ENCODE results near the gene ARNT2.

Gene ARNT2

GRCh38 chr15:80442728-80443403 lies 38.7 kb downstream of the ARNT2 start:
- Histone ChIP-seq H3K4me1 (peaks cover 0 to 12% (median 0%) of the 10 kb centered on the region in 10 experiments; a peak in 6 of 20 replicates), H3K9ac (no peak overlapping the region), H3K36me3 (no peaks in the 10 kb centered on the region), H3K4me3 (no peak overlapping the region), H3K27ac (no peak overlapping the region), H3K4me2 (no peak overlapping the region), H4K20me1 (0 out of 22 replicates have a peak, but pooled peaks cover 0 to 4% (median 0%) of the 10 kb centered on the region in 11 experiments), H3K27me3 (no peaks in the 10 kb centered on the region), H3K9me3 (replicated peaks in 1 of 11) (no peaks in the 10 kb centered on the region)
- no peak for TF ChIP-seq Cebpa-rat (IDR thresholded peaks at IDR 0.05)

GRCh38 chr15:80444680-80445251 lies 40.6 kb downstream of the ARNT2 start:
- TF ChIP-seq Cebpa-rat (IDR thresholded peaks at IDR 0.05) = no peak
- no peaks in the 10 kb centered on the region for H3K9me3 ChIP-seq (replicated peaks in 1 of 11)
- no peaks in the 10 kb centered on the region for H3K36me3 ChIP-seq
- H3K4me1 ChIP-seq = peaks cover 0 to 12% (median 0%) of the 10 kb centered on the region in 10 experiments; a peak in 6 of 20 replicates
- H3K4me3 ChIP-seq = no peak overlapping the region
- no peak overlapping the region for H3K9ac ChIP-seq
- no peaks in the 10 kb centered on the region for H3K27me3 ChIP-seq
- 0 out of 22 replicates have a peak, but pooled peaks cover 0 to 4% (median 0%) of the 10 kb centered on the region in 11 experiments for H4K20me1 ChIP-seq
- H3K4me2 ChIP-seq = no peak overlapping the region
- H3K27ac ChIP-seq = no peak overlapping the region

GRCh38 chr15:80445300-80446041 lies 41.3 kb downstream of the ARNT2 start:
- H3K9ac ChIP-seq = no peak overlapping the region
- peaks cover 0 to 12% (median 0%) of the 10 kb centered on the region in 10 experiments; a peak in 6 of 20 replicates for H3K4me1 ChIP-seq
- H3K9me3 ChIP-seq (replicated peaks in 1 of 11) = no peaks in the 10 kb centered on the region
- no peak overlapping the region for H3K4me3 ChIP-seq
- 0 out of 22 replicates have a peak, but pooled peaks cover 0 to 4% (median 0%) of the 10 kb centered on the region in 11 experiments for H4K20me1 ChIP-seq
- no peak overlapping the region for H3K4me2 ChIP-seq
- no peak for TF ChIP-seq Cebpa-rat (IDR thresholded peaks at IDR 0.05)
- H3K27ac ChIP-seq = no peak overlapping the region
- H3K36me3 ChIP-seq = no peaks in the 10 kb centered on the region
- no peaks in the 10 kb centered on the region for H3K27me3 ChIP-seq

GRCh38 chr15:80447077-80447476 lies 42.9 kb downstream of the ARNT2 start:
- Histone ChIP-seq H3K4me1 (peaks cover 0 to 14% (median 0%) of the 10 kb centered on the region in 10 experiments; a peak in 6 of 20 replicates), H4K20me1 (0 out of 22 replicates have a peak, but pooled peaks cover 0 to 4% (median 0%) of the 10 kb centered on the region in 11 experiments), H3K9ac (no peak overlapping the region), H3K4me3 (no peak overlapping the region), H3K36me3 (no peaks in the 10 kb centered on the region), H3K9me3 (replicated peaks in 1 of 11) (no peaks in the 10 kb centered on the region), H3K4me2 (no peak overlapping the region), H3K27ac (no peak overlapping the region), H3K27me3 (no peaks in the 10 kb centered on the region)
- TF ChIP-seq Cebpa-rat (IDR thresholded peaks at IDR 0.05) = no peak

GRCh38 chr15:80449825-80450224 lies 45.6 kb downstream of the ARNT2 start:
- no peak overlapping the region for H3K4me2 ChIP-seq

GRCh38 chr15:80450811-80451321 lies 46.7 kb downstream of the ARNT2 start:
- H3K4me1 ChIP-seq = peaks cover 0 to 27% (median 0%) of the 10 kb centered on the region in 10 experiments; a peak in 7 of 20 replicates
- no peaks in the 10 kb centered on the region for H3K27me3 ChIP-seq
- H3K9ac ChIP-seq = no peak overlapping the region
- no peak for TF ChIP-seq Cebpa-rat (IDR thresholded peaks at IDR 0.05)
- H4K20me1 ChIP-seq = 0 out of 22 replicates have a peak, but pooled peaks cover 0 to 2% (median 0%) of the 10 kb centered on the region in 11 experiments
- H3K4me3 ChIP-seq = no peak overlapping the region
- H3K36me3 ChIP-seq = no peaks in the 10 kb centered on the region
- no peak overlapping the region for H3K27ac ChIP-seq
- no peaks in the 10 kb centered on the region for H3K9me3 ChIP-seq (replicated peaks in 1 of 11)
- no peak overlapping the region for H3K4me2 ChIP-seq

More at GRCh38 chr15:80449825-80450224, 45.6 kb downstream of the ARNT2 start:
- Histone ChIP-seq H3K27ac (no peak overlapping the region), H3K4me3 (no peak overlapping the region), H3K9me3 (replicated peaks in 1 of 11) (no peaks in the 10 kb centered on the region), H3K9ac (no peak overlapping the region), H3K4me1 (peaks cover 0 to 18% (median 0%) of the 10 kb centered on the region in 10 experiments; a peak in 7 of 20 replicates), H3K27me3 (no peaks in the 10 kb centered on the region), H3K36me3 (no peaks in the 10 kb centered on the region), H4K20me1 (0 out of 22 replicates have a peak, but pooled peaks cover 0 to 4% (median 0%) of the 10 kb centered on the region in 11 experiments)
- TF ChIP-seq Cebpa-rat (IDR thresholded peaks at IDR 0.05) = no peak

GRCh38 chr15:80452166-80452565 lies 48.0 kb downstream of the ARNT2 start:
- Histone ChIP-seq H3K9me3 (replicated peaks in 1 of 11) (no peaks in the 10 kb centered on the region), H3K9ac (no peak overlapping the region), H3K36me3 (no peaks in the 10 kb centered on the region), H3K27me3 (no peaks in the 10 kb centered on the region), H4K20me1 (no peaks in the 10 kb centered on the region), H3K4me1 (peaks cover 0 to 40% (median 0%) of the 10 kb centered on the region in 10 experiments; a peak in 7 of 20 replicates), H3K4me2 (peak overlapping the region in 2 of 11 experiments; percentile 20 to 22; a peak in 2 of 22 replicates), H3K4me3 (no peak overlapping the region), H3K27ac (no peak overlapping the region)
- TF ChIP-seq Cebpa-rat (IDR thresholded peaks at IDR 0.05) = no peak

GRCh38 chr15:80455051-80455648 lies 51.0 kb downstream of the ARNT2 start:
- Histone ChIP-seq H4K20me1 (no peaks in the 10 kb centered on the region), H3K36me3 (no peaks in the 10 kb centered on the region), H3K27ac (peak overlapping the region in 1 of 11 experiments; percentile 17; a peak in 1 of 22 replicates), H3K4me3 (no peak overlapping the region), H3K27me3 (0 out of 22 replicates have a peak, but pooled peaks cover 0 to 6% (median 0%) of the 10 kb centered on the region in 11 experiments), H3K4me1 (peaks cover 0 to 70% (median 0%) of the 10 kb centered on the region in 10 experiments; a peak in 7 of 20 replicates), H3K9me3 (replicated peaks in 1 of 11) (no peaks in the 10 kb centered on the region), H3K9ac (no peak overlapping the region), H3K4me2 (peak overlapping the region in 3 of 11 experiments; percentile 25 to 66 (median 63); a peak in 6 of 22 replicates)
- TF ChIP-seq Cebpa-rat (IDR thresholded peaks at IDR 0.05) = no peak

Measured in BLaER1 treated with 17β-estradiol and CSF1 and Interleukin-3, amounts not matched to agents 10 nM and 100 nM (cell line).